ENCODE results near the gene PFDN4.

- TF ChIP-seq CTCF (IDR thresholded peaks at IDR 0.05): no peak
- no peak for TF ChIP-seq POLR2A (IDR thresholded peaks at IDR 0.05)
Measured at GRCh38 chr20:54229566-54230160, 21.8 kb downstream of the PFDN4 start.
